Adipocyte (in vitro differentiated cells): ENCODE data around the gene PPM1E.
"Not testable (repeated sequence)": the region's sequence is repeated elsewhere in the genome, so short reads cannot be mapped to it uniquely, and the experiment has no call there.

Experiments used
- DNase-seq: peaks from one replicate; pipeline ENCODE4 v3.0.0-alpha.2; 2015; ENCODE audit warnings: low read depth
- H3K27me3 ChIP-seq: replicated peaks from 2 replicates; pipeline ENCODE4 v1.7.0; 2013; ENCODE audit warnings: mild to moderate bottlenecking, low read length, moderate library complexity; ENCODE audit not compliant: control insufficient read depth, insufficient read depth
- H3K36me3 ChIP-seq: 2 replicates; pipeline ENCODE4 v1.7.0; 2013; ENCODE audit warnings: low read length, mild to moderate bottlenecking, moderate library complexity; ENCODE audit not compliant: control insufficient read depth, insufficient read depth, severe bottlenecking
- H3K4me1 ChIP-seq: 2 replicates; pipeline ENCODE4 v1.7.0; 2013; ENCODE audit warnings: mild to moderate bottlenecking, low read length, moderate library complexity; ENCODE audit not compliant: control insufficient read depth, insufficient read depth
- H3K4me3 ChIP-seq: 2 replicates; pipeline ENCODE4 v1.7.0; 2013; ENCODE audit warnings: mild to moderate bottlenecking, low read length, moderate library complexity
- H3K9ac ChIP-seq: 2 replicates; pipeline ENCODE4 v1.7.0; 2013; ENCODE audit warnings: mild to moderate bottlenecking, low read length, moderate library complexity
- H3K9me3 ChIP-seq: 2 replicates; pipeline ENCODE4 v1.7.0; 2013; ENCODE audit warnings: mild to moderate bottlenecking, low read length, moderate library complexity; ENCODE audit not compliant: control insufficient read depth

The PPM1E gene

GRCh38 chr17:58783380-58783779 lies 27.7 kb downstream of the PPM1E start:
- Histone ChIP-seq H3K4me1 (peaks cover 11% of the 10 kb centered on the region), H3K36me3 (no peaks in the 10 kb centered on the region), H3K27me3 (no peaks in the 10 kb centered on the region), H3K9ac (no peak overlapping the region), H3K9me3 (no peaks in the 10 kb centered on the region), H3K4me3 (no peak overlapping the region)
- DNase-seq, result peak; percentile 15

DNA sequence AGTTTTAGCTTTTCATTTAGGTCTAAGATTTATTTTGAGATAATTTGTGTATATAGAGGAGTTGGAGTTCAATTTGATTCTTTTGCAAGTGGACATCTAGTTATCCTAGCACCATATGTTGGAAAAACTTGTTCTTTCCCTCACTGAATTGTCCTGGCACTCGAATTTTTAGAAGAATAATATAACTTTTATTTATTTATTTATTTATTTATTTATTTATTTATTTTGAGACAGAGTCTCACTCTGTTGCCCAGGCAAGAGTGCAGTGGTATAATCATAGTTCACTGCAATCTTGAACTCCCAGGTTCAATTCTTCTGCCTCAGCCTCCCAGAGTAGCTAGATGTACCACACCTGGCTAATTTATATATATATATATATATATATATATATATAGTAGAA lies 29.4 kb downstream of the PPM1E start:
- Histone ChIP-seq H3K4me3 (no peak overlapping the region), H3K9me3 (no peaks in the 10 kb centered on the region), H3K36me3 (no peaks in the 10 kb centered on the region), H3K9ac (no peak overlapping the region), H3K4me1 (peaks cover 11% of the 10 kb centered on the region), H3K27me3 (no peaks in the 10 kb centered on the region)
- no peak for DNase-seq

DNA sequence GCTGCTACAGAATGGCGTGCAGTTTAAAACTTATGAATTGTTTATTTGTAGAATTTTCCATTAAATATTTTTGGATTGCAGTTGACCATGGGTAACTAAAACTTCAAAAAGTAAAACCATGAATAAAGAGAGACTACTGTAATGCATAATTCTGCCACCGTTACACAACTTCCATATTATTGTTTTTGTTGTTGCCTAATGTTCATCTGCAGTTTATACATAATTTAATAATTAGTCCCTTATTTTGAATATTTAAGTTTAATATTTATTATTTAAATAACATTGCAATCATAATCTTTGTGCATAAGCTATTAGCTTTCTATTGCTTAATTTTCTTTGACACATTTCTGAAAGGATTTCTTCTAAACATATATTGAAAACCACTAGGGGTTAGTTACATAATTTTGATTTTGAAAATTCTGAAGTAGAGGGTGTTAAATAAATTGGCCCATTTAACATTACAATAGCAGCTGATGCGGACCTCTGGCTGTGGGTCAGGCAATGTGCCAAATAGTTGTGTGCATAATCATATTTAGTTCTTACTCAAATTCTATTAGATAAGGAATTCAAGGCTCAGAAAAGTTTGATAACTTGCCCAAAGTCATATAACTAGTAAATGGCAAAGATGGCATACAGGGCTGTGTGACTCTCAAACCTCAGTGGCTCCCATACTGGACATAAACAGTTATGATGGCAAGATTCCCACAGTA lies 31.1 kb downstream of the PPM1E start:
- H3K9me3 ChIP-seq, result no peaks in the 10 kb centered on the region
- DNase-seq, result peak; percentile 75
- H3K4me1 ChIP-seq, result peaks cover 11% of the 10 kb centered on the region
- H3K4me3 ChIP-seq, result peak overlapping the region; percentile 46
- no peaks in the 10 kb centered on the region for H3K36me3 ChIP-seq
- no peaks in the 10 kb centered on the region for H3K27me3 ChIP-seq
- peak overlapping the region; percentile 56 for H3K9ac ChIP-seq

GRCh38 chr17:58788199-58788598 lies 32.5 kb downstream of the PPM1E start:
- H3K4me1 ChIP-seq, result peaks cover 11% of the 10 kb centered on the region
- no peak for DNase-seq
- no peak overlapping the region for H3K4me3 ChIP-seq

DNA sequence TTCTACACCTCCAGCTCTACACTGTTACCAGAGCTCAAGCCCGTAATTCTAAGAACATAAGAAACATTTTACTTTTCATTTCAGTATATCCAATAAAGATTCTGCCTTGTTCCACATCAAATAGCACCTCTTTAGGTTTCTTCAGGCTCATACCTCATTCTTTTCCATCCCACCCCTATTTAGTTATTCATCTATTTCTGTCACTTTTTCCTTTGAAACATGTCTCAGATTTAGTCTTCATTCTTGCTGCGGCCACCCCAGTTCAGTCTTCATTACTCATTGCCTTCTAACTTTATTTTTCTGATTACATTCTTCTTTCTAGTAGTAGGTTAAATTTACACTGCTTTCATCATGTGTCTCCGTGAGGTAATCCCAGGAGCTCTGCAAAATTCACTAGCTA lies 33.5 kb downstream of the PPM1E start:
- no peaks in the 10 kb centered on the region for H3K9me3 ChIP-seq
- H3K27me3 ChIP-seq, result no peaks in the 10 kb centered on the region
- no peaks in the 10 kb centered on the region for H3K36me3 ChIP-seq
- no peak for DNase-seq
- no peak overlapping the region for H3K4me3 ChIP-seq
- H3K9ac ChIP-seq, result no peak overlapping the region
- H3K4me1 ChIP-seq, result peaks cover 11% of the 10 kb centered on the region

More at GRCh38 chr17:58788199-58788598, 32.5 kb downstream of the PPM1E start:
- Histone ChIP-seq H3K9ac (no peak overlapping the region), H3K36me3 (no peaks in the 10 kb centered on the region), H3K9me3 (no peaks in the 10 kb centered on the region), H3K27me3 (no peaks in the 10 kb centered on the region)

- DNase-seq, result no peak
- H3K4me1 ChIP-seq, result peaks cover 11% of the 10 kb centered on the region
- H3K9me3 ChIP-seq, result no peaks in the 10 kb centered on the region
- no peaks in the 10 kb centered on the region for H3K36me3 ChIP-seq
- no peak overlapping the region for H3K4me3 ChIP-seq
- H3K27me3 ChIP-seq, result no peaks in the 10 kb centered on the region
- no peak overlapping the region for H3K9ac ChIP-seq
These were observed 34.2 kb downstream of the PPM1E start for GRCh38 chr17:58789831-58790230.

DNA sequence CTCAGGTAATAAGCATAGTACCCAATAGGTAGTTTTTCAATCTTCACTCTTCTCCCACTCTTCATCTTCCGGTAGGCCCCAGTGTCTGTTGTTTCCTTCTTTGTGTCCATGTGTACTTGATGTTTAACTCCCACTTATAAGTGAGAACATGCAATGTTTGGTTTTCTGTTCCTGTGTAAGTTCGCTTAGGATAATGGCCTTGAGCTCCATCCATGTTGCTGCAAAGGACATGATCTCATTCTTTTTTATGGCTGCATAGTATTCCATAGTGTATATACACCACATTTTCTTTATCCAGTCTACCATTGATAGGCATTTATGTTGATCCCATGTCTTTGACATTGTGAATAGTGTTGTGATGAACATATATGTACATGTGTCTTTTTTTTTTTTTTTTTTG lies 38.9 kb downstream of the PPM1E start:
- H3K27me3 ChIP-seq, DNase-seq, H3K4me1 ChIP-seq: not testable (repeated sequence)

DNA sequence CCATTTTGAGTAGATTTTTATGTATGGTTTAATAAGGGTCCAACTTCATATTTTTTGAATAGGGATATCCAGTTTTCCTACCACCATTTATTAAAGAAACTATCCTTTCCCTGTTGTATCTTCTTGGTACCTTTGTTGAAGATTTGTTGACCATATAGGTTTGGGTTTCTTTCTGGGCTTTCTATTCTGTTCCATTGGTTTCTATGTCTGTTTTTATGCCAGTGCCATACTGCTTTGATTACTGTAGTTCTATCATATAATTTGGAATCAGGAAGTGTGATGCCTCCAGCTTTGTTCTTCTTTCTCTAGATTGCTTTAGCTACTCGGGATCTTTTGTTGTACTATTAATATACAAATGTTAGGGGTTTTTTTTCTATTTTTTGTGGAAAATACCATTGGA lies 46.5 kb downstream of the PPM1E start:
- H3K27me3 ChIP-seq, result no peaks in the 10 kb centered on the region
- DNase-seq, result no peak
- no peaks in the 10 kb centered on the region for H3K36me3 ChIP-seq
- H3K9ac ChIP-seq, result no peak overlapping the region
- peaks cover 3% of the 10 kb centered on the region for H3K9me3 ChIP-seq
- H3K4me3 ChIP-seq, result no peak overlapping the region
- H3K4me1 ChIP-seq, result no peaks in the 10 kb centered on the region

More for the DNA sequence above, 38.9 kb downstream of the PPM1E start:
- H3K9me3 ChIP-seq, H3K9ac ChIP-seq, H3K4me3 ChIP-seq, H3K36me3 ChIP-seq: not testable (repeated sequence)

DNA sequence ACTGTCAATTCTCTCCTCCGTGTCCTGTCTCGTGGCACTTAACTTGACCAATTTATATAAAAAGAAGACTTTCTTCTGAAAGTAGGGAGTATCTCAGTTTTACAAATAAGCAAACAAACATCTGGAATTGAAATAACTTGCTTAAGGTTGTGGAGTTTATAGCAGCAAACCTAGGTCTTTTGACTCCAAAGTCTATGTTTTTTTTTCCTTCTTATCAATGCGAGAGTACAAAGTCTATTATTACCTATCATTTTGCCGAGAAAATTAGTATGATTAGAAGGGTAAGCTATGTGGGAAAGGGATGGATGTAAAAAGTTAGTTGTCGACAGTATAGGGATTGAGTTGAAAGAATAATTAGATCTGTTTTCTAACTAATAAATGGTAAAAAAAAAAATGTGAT lies 50.4 kb downstream of the PPM1E start:
- Histone ChIP-seq H3K36me3 (no peaks in the 10 kb centered on the region), H3K4me1 (peaks cover 10% of the 10 kb centered on the region), H3K27me3 (no peaks in the 10 kb centered on the region), H3K9me3 (peaks cover 3% of the 10 kb centered on the region), H3K4me3 (no peak overlapping the region), H3K9ac (no peak overlapping the region)
- no peak for DNase-seq

DNA sequence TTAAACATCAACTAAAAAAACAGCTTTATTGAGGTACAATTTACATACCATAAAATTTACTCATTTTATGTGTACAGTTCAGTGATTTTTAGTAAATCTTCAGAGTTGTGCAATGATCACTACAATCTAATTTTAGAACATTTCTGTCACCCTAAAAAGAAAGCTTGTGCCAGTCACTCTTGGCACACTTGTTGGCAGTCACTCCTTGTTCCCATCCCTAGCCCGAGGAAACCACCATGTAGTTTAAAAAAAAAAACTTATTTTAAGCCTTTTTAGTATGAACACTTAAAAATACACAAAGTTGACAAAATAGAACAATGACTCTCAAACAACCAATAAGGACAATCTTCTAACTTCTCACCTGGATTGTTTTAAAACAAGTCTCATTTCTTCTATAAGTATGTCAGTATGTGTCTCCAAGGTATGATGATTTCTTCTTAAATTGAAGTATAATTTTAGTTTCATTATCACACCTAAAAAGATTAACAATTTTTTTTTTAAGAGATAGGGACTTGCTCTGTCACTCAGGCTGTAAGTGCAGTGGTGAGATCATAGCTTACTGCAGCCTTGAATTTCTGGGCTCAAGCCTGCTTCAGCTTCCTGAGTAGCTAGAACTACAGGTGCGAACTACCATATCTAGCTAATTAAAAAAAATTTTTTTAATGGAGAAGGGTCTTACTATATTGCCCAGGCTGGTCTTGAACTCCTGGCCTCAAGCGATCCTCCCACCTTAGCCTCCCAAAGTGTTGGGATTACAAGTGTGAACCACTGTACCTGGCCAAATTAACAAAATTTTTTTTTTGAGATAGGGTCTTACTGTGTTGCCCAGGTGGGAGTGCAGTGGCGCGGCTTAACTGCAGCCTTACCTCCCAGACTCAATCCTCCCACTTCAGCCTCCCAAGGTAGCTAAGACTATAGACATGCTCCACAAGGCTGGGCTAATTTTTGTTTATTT lies 53.2 kb downstream of the PPM1E start:
- H3K27me3 ChIP-seq, result no peaks in the 10 kb centered on the region
- DNase-seq, result no peak
- H3K4me3 ChIP-seq, result no peak overlapping the region
- peaks cover 10% of the 10 kb centered on the region for H3K4me1 ChIP-seq
- H3K9me3 ChIP-seq, result no peaks in the 10 kb centered on the region
- H3K36me3 ChIP-seq, result no peaks in the 10 kb centered on the region
- H3K9ac ChIP-seq, result no peak overlapping the region

DNA sequence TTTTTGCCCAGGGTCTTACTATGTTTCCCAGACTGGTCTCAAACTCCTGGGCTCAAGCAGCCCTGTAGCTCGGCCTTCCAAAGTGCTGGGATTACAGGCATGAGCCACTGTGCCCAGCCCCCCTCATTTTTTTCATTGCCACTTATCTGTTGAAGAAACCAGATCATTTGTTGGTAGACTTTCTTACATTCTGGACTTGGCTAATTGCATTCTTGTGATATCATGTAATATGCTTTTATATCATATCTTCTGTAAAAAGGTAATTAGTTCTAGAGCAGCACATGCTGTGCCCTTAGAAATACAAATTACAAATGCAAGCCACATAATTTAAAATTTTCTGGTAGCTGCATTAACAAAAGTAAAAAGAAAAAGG lies 53.9 kb downstream of the PPM1E start:
- H3K36me3 ChIP-seq, result no peaks in the 10 kb centered on the region
- no peaks in the 10 kb centered on the region for H3K27me3 ChIP-seq
- H3K4me1 ChIP-seq, result peaks cover 10% of the 10 kb centered on the region
- no peak for DNase-seq
- no peak overlapping the region for H3K9ac ChIP-seq
- no peak overlapping the region for H3K4me3 ChIP-seq
- H3K9me3 ChIP-seq, result no peaks in the 10 kb centered on the region
